WI38 (cell line): ENCODE measurements around the gene NAV1.
"Not testable (repeated sequence)": the region's sequence is repeated elsewhere in the genome, so short reads cannot be mapped to it uniquely, and the experiment has no call there.

Experiments used
- H3K4me3 ChIP-seq: 2 replicates; pipeline ENCODE4 v1.5.1; 2011; ENCODE audit warnings: low read depth, mild to moderate bottlenecking, control low read depth, low read length
- TF ChIP-seq, protein P1 (sequence below): IDR thresholded peaks from 2 replicates; pipeline ENCODE4 v1.5.1; 2012; ENCODE audit warnings: low read depth, mild to moderate bottlenecking, control low read depth, low read length

The NAV1 gene, protein sequence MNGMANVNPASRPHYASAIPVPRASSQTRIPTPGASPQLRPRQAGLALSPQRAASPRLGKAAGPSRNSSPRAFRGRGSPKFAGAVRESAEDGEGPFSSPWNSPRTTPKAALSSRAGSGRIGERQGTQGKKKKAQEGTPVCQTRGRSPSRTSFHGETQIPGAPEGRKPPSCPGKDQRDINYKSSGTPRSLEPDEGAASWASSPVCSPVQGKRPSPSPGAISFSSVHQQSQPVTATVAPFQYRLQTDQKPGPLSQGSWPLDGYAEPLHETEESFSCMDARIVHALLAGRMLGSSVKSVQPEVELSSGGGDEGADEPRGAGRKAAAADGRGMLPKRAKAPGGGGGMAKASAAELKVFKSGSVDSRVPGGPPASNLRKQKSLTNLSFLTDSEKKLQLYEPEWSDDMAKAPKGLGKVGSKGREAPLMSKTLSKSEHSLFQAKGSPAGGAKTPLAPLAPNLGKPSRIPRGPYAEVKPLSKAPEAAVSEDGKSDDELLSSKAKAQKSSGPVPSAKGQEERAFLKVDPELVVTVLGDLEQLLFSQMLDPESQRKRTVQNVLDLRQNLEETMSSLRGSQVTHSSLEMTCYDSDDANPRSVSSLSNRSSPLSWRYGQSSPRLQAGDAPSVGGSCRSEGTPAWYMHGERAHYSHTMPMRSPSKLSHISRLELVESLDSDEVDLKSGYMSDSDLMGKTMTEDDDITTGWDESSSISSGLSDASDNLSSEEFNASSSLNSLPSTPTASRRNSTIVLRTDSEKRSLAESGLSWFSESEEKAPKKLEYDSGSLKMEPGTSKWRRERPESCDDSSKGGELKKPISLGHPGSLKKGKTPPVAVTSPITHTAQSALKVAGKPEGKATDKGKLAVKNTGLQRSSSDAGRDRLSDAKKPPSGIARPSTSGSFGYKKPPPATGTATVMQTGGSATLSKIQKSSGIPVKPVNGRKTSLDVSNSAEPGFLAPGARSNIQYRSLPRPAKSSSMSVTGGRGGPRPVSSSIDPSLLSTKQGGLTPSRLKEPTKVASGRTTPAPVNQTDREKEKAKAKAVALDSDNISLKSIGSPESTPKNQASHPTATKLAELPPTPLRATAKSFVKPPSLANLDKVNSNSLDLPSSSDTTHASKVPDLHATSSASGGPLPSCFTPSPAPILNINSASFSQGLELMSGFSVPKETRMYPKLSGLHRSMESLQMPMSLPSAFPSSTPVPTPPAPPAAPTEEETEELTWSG (N-terminal part only)

DNA sequence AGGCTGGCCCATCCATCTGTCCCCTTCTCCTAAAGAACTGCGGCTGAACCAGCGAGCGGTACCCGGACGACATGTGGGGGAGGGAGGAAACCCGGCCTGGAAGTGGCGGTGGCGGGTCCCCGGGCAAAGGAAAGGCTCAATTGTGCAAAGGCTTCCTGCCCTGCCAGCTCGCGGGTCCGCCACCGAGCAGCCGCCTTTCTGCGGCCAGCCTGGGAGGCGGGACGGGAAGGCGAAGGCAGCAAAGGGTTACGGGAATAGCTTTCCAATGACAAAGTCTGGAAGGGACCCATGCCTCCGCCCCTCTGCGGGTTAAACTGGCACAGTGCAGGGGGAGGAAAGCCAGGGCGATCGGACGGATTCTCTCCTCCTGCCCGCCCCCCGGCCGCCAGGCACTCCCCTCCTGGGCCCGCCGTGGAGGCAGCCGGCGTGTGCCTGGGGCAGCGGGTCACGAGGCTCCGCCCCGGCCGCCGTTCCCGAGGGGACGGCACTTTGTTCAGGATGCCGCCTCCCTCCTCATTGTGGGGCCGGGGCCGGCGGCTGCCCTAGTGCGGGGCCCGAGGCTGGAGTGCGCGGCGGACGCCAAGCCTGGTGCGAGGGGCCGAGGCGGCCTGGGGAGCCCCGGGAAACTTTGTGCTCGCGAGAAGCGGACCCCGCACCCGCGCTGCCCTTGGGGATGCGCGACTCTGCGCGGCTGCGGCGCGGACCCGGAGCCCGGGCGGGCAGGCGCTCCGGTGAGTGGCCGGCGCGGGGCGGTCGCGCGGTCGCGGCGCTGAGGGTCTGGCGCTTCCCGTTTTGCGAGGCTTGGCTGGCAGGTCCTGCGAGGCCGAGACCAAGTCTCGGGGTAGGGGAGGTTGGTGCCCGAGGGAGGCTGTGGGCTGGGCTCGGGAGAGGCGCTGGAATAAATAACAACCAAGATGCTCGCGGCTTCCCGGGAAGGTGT is at the start of gene NAV1:
TSS of gene NAV1 (plus strand) at position 516 of the 940 bp plus-strand sequence. CDS start 83,758 bp downstream, outside the sequence.
- TF ChIP-seq, protein P1, sequence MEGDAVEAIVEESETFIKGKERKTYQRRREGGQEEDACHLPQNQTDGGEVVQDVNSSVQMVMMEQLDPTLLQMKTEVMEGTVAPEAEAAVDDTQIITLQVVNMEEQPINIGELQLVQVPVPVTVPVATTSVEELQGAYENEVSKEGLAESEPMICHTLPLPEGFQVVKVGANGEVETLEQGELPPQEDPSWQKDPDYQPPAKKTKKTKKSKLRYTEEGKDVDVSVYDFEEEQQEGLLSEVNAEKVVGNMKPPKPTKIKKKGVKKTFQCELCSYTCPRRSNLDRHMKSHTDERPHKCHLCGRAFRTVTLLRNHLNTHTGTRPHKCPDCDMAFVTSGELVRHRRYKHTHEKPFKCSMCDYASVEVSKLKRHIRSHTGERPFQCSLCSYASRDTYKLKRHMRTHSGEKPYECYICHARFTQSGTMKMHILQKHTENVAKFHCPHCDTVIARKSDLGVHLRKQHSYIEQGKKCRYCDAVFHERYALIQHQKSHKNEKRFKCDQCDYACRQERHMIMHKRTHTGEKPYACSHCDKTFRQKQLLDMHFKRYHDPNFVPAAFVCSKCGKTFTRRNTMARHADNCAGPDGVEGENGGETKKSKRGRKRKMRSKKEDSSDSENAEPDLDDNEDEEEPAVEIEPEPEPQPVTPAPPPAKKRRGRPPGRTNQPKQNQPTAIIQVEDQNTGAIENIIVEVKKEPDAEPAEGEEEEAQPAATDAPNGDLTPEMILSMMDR, result no peak
- H3K4me3 ChIP-seq, result peak within 1 kb of the TSS; percentile 88

DNA sequence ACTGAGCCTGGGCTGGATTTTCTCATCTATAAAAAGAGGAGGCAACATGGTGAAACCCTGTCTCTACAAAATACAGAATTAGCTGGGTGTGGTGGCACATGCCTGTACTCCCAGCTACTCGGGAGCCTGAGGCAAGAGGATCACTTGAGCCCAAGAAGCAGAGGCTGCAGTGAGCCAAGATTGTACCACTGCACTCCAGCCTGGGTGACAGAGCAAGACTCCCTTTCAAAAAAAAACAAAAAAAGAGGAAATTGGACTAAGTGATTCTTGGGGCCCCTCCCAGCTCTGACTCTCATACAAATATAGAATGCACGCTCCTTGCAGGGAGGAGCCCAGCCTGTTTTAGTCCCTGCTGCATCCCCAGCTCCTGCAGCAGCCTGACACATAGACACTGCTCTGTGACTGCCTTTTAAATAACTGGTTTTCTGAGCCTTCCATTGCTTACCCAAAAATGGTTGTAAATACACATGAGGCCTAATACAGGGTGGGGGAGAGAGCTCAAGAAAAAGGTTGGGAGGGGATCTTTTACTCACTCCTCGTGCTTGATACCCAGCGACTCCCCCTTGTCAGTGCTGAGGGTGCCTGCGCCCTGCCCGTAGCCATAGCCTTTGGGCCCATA is 49.2 kb upstream of the NAV1 start:
- H3K4me3 ChIP-seq, result no peak overlapping the region
- TF ChIP-seq, protein P1, result no peak

DNA sequence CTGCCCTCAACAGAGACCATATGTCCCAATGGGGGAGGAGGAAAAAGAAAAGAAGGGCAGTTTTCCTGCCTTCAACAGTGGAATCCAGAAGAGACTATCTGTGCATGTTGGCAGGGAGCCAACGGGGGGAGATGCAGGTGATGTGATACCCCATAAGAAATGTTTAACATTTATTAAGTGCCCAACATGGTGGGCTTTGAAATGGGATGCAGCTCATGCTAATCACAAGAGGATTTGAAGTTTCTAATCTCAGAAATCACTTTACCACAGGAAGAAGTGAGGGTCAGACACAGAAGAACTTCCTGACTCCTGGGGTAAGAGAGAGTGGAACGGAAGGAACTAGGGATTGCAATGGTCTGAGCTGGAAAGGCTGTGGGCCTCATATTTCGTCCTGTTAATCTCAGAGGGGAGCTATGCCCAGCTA is 48.2 kb upstream of the NAV1 start:
- H3K4me3 ChIP-seq, result no peak overlapping the region
- TF ChIP-seq, protein P1, result no peak

DNA sequence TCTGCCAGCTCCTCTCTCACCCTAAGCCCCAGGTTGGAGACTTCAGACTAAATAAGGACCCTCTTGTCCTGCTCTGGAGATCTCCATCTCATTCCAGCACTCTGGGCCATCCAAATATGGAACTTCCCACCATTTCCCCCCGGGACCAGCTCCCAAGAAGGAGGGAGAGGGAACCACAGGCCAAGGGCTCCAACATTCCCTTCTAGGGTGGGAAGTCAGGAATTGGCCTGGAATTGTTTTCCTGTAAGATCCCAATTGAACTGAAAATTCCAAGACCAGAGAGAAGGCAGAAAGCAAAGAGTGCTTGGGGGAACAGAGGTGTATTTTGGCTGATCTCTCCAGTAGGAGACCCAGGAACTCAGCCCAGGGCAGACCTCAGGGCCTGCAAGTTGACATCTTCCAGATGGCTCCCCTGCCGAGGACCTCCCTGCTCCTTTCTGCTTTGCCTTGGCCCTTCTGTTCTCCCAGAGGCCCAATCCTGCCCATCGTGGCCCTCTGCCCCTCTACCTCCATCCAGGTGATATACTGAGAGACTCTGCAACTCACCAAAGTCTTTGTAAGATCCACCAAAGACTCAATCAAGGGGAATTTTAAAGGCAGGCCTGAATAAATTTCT is 46.9 kb upstream of the NAV1 start:
- H3K4me3 ChIP-seq, result no peak overlapping the region
- TF ChIP-seq, protein P1, result no peak

DNA sequence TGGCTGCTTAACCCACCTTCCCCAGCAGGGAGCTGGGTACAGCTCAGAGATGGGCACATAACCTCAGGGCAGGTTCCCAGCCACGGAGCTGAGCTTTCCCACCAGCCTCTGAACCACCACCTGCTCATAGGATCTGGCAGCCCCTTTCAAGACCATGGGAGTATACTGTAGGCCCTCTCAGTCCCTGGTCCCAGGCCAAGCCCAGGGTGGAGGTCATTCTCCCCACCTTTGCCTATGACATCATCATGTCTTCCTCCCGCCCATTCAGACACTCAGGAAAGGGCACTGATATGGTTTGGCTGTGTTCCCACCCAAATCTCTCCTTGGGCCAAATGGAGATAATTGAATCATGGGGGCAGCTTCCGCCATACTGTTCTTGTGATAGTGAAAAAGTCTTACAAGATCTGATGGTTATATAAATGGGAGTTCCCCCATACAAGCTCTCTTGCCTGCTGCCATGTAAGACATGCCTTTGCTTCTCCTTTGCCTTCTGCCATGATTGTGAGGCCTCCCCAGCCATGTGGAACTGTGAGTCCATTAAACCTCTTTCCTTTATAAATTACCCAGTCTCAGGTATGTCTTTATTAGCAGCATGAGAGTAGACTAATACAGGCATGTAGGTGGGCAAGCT is 45.8 kb upstream of the NAV1 start:
- not testable (repeated sequence) for H3K4me3 ChIP-seq

DNA sequence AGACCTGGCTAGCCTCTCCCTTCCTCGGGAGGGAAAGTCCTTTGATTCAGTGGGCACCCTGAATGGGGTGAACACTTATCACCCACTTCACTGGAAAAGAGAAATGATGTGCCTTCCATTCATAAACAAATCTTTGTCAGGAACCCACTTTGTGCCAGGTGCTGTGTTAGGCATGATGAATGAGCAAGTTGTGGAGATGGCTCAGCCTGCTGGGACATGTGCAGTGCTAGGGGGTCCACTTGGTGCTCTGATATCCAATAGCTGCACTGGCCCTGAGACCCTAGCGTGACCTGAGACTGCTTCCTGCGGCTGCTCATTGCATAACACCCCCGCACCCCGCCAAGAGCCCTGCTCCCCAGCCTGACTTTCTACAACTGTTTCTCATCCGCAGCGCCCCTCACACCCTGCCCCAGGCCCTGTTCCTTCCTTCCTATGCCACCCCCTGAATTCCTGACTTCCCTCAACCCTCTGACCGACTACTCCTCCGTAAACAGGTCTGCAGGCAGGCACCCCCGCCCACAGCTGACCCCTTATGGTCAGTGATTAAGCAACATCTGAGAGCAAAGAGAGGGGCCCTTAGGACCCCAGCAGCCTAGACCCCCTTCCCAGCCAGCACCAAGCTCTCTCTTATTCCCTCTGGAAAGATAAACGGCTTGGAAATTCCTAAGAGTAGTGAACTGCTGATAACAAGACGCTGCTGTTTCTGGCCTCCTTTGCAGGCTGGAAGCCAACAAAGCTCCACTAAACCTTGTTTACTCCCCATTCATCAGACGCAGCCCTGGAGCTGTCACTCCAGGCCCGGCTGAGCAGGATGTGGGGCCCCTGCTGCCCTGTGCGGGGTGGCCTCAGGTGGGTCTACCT is 44.9 kb upstream of the NAV1 start:
- TF ChIP-seq, protein P1, result no peak

More for the DNA sequence above, 44.9 kb upstream of the NAV1 start:
- H3K4me3 ChIP-seq, result no peak overlapping the region
